Midbrain (tissue), 1 donor: Measurements from ENCODE around the gene SLC24A4.

ENCODE experiments used
- DNase-seq: peaks from one replicate; lab custom pipeline; 2025; lab: John Stamatoyannopoulos, UW

Gene SLC24A4

DNA sequence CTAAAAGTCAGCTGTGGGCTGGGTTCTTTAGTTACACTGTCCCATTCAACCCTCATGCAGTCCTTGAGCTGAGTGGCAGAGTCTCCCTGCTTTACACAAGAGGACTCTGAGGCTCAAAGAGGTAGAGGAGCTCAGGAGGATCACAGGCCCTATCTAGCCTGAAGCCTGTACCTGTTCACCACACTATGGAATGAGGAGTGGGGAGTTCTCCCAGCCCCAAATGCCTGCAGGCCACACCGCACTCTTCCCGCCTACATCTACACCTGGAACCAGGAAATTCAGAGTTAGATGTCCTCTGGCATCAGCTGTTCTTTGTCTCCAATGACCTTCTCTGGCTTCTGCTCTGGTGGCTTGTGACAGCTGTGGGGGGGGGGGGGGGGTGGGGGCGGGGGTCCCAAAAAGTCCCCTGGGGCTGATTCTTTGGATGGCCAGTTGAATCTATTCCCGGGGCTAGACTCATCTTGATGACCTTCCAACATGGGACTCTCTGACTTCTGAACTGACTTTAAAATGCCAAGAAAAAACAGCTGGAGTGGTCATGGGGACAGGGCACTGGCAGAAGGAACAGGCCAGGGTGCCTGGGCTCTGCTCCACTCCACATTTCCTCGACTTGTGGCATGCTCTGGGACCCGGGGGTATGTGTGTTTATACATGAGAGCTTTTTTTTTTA, 221.2 kb downstream of the SLC24A4 start:
- DNase-seq: no peak

DNA sequence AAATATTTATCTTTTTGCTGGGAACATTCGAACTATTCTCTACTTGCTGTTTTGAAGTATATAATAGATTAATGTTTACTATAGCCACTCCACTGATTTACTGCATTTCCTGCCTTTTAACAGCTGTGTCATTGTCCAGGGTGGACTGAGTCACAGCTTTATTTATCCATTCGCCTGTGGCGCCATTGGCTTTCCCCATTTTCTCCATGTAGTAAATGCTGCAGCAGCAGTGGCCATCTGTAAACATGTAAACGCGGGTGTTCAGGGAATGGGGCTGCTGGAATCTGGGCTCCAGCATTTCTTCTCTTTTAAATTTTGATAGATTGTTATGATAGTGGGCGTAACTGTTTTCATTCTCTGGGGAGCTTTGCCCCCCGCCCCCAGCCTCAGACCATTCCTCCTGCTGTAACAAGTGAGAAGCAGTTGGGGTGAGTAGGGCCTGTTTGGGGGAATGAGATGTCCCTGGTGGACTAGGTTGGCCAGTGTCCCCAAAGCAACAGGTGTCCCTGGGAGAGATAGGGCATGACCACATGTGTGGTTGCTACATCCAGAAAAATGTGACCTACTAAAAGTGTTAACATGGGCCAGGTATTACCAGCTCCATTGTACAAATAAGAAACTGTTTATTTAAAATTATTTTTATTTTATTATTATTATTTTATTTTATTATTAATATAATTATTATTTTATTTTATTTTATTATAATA, 223.5 kb downstream of the SLC24A4 start:
- no peak for DNase-seq

DNA sequence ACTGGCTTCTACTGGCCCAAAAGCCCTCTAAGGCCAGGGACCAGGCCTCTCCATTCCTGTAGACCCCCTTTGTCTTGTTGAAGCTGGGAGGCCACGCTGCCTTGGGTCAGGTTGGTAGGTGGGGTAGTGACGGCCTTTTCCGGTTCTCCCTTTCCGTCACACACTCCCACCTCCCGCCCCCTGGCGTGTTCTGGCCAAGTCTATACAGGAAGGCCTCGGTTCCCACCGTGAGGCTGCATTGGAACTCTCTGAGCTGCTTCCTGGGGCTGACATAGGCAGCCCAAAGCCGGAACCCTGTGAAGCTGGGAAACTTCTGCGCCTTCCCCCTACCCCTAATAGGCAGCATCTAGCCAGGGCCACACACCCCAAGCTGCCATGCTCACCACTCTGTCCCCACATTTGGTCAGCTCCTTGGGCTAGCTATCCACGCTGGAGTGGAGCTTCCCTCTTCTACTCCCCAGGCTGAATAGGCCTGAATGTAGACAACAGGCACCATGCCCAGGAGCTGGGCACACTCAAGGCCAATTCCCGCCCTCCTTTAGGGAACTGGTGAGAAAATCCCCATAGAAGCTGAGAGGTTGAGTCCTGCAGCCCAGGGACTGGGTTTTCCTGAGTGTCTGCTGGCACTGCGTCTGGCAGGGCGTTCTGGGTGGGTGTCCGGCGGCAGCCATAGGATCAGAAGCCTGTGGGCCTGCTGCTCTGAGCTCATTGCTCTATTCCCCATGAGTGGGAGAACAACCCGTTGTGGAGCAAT, 226.3 kb downstream of the SLC24A4 start:
- DNase-seq: no peak

DNA sequence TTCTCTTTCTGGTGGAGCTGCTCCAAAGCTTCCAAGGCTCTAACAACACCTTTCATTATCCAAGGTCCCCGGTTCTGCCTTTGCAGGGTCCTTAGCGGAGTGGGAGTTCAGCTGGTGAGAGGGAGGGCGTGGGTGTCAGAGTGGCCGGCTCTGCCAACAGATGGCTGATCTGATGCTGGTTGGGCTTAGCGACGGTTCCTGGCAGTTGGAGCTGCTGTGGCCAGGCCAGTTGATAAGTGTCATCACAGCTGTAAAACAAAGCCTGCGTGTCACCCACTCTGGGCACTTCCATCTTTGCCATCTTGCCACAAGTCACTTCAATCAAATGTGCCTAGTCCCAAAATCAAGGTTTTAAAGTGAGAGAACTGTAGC, 226.9 kb downstream of the SLC24A4 start:
- DNase-seq: no peak
